SK-N-SH treated with all-trans-retinoic acid at 6 μM for 48 hours (cell line): ENCODE measurements around the gene RAB6A.

Experiments used
- BACH2 ChIP-seq: fragments of 250-450 bp; sonication (Bioruptor Pico); IDR thresholded peaks from 2 replicates; pipeline ENCODE4 v1.9.0; 2021; ENCODE audit warnings: mild to moderate bottlenecking, borderline replicate concordance
- PPARA ChIP-seq: fragments of 250-450 bp; sonication (Bioruptor Pico); IDR thresholded peaks from 2 replicates; pipeline ENCODE4 v1.5.0; 2020; ENCODE audit warnings: mild to moderate bottlenecking, borderline replicate concordance
- TCF4 ChIP-seq: fragments of 250-450 bp; sonication (Bioruptor Pico); IDR thresholded peaks from 2 replicates; pipeline ENCODE4 v1.8.0; 2021; ENCODE audit warnings: mild to moderate bottlenecking, moderate library complexity, borderline replicate concordance
- ZC3H10 ChIP-seq: fragments of 250-450 bp; sonication (Bioruptor Pico); IDR thresholded peaks from 2 replicates; pipeline ENCODE4 v1.5.1; 2021; ENCODE audit warnings: mild to moderate bottlenecking, moderate library complexity
- ZFP3 ChIP-seq: fragments of 250-450 bp; sonication (Bioruptor Pico); IDR thresholded peaks from 2 replicates; pipeline ENCODE4 v1.5.0; 2020; ENCODE audit warnings: mild to moderate bottlenecking, moderate library complexity
- ZFP30 ChIP-seq: fragments of 450-650 bp; formaldehyde crosslinking; IDR thresholded peaks from 2 replicates; pipeline ENCODE4 v1.5.0; 2022; ENCODE audit warnings: mild to moderate bottlenecking, moderate library complexity
- TF ChIP-seq, protein P1 (sequence below): fragments of 250-450 bp; sonication (Bioruptor Pico); IDR thresholded peaks from 2 replicates; pipeline ENCODE4 v1.8.0; 2020; ENCODE audit warnings: mild to moderate bottlenecking, moderate library complexity, borderline replicate concordance
- TF ChIP-seq, protein P2 (sequence below): fragments of 250-450 bp; sonication (Bioruptor Pico); IDR thresholded peaks from 2 replicates; pipeline ENCODE4 v1.8.0; 2021; ENCODE audit warnings: low read depth, mild to moderate bottlenecking, moderate library complexity, borderline replicate concordance
- TF ChIP-seq, protein P3 (sequence below): fragments of 250-450 bp; sonication (Bioruptor Pico); IDR thresholded peaks from 2 replicates; pipeline ENCODE4 v1.5.1; 2021; ENCODE audit warnings: mild to moderate bottlenecking, moderate library complexity

DNA sequence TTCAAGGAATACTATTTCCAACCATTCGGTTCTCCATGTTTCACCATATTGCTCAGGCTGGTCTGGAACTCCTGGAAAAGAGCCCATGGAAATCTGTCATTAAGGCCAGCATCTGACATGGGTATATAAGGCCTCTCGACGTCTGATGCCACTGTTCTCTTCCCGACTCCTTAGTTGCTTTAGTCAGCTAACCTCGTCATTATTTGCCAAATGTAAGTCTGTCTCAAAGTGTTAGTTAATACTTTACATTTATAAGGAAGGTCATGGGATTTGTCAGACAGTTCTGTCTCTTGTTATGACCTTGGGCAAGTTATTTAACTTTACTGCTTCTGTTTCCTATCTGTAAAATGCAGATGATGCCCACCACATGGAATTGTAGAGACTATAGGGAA, 28.4 kb upstream of the RAB6A start:
- TF ChIP-seq ZFP30: no peak
- TF ChIP-seq BACH2 (CRISPR knock-in tag): no peak
- TF ChIP-seq PPARA (CRISPR knock-in tag): no peak
- no peak for TF ChIP-seq TCF4 (CRISPR knock-in tag)
- no peak for TF ChIP-seq ZC3H10 (CRISPR knock-in tag)
- TF ChIP-seq ZFP3 (CRISPR knock-in tag): no peak
- TF ChIP-seq, protein P1, sequence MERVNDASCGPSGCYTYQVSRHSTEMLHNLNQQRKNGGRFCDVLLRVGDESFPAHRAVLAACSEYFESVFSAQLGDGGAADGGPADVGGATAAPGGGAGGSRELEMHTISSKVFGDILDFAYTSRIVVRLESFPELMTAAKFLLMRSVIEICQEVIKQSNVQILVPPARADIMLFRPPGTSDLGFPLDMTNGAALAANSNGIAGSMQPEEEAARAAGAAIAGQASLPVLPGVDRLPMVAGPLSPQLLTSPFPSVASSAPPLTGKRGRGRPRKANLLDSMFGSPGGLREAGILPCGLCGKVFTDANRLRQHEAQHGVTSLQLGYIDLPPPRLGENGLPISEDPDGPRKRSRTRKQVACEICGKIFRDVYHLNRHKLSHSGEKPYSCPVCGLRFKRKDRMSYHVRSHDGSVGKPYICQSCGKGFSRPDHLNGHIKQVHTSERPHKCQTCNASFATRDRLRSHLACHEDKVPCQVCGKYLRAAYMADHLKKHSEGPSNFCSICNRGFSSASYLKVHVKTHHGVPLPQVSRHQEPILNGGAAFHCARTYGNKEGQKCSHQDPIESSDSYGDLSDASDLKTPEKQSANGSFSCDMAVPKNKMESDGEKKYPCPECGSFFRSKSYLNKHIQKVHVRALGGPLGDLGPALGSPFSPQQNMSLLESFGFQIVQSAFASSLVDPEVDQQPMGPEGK (CRISPR knock-in tag): no peak
- TF ChIP-seq, protein P2, sequence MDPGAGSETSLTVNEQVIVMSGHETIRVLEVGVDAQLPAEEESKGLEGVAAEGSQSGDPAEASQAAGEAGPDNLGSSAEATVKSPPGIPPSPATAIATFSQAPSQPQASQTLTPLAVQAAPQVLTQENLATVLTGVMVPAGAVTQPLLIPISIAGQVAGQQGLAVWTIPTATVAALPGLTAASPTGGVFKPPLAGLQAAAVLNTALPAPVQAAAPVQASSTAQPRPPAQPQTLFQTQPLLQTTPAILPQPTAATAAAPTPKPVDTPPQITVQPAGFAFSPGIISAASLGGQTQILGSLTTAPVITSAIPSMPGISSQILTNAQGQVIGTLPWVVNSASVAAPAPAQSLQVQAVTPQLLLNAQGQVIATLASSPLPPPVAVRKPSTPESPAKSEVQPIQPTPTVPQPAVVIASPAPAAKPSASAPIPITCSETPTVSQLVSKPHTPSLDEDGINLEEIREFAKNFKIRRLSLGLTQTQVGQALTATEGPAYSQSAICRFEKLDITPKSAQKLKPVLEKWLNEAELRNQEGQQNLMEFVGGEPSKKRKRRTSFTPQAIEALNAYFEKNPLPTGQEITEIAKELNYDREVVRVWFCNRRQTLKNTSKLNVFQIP (CRISPR knock-in tag): no peak
- TF ChIP-seq, protein P3, sequence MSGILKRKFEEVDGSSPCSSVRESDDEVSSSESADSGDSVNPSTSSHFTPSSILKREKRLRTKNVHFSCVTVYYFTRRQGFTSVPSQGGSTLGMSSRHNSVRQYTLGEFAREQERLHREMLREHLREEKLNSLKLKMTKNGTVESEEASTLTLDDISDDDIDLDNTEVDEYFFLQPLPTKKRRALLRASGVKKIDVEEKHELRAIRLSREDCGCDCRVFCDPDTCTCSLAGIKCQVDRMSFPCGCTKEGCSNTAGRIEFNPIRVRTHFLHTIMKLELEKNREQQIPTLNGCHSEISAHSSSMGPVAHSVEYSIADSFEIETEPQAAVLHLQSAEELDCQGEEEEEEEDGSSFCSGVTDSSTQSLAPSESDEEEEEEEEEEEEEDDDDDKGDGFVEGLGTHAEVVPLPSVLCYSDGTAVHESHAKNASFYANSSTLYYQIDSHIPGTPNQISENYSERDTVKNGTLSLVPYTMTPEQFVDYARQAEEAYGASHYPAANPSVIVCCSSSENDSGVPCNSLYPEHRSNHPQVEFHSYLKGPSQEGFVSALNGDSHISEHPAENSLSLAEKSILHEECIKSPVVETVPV (CRISPR knock-in tag): no peak
